HCT116 (cell line): ENCODE measurements around the gene ZNF462. TPM values are rescaled to one million over a fixed set of nuclear protein-coding genes. Genes with fewer than 3 reads are reported as not detected.

Experiments
- ATAC-seq: fragments of 200-7000 bp; cut with Tn5 transposase; 2 replicates; pipeline ENCODE4 v1.9.1; 2020; ENCODE audit warnings: mild to moderate bottlenecking, moderate library complexity
- BruUV-seq: library from RNA; stranded (reverse); fragments of 400-500 nt; replicated peaks from 2 replicates; lab custom pipeline; 2021; lab: Mats Ljungman, UMichigan
- CTCF ChIA-PET: fragments of 300-600 bp; sonication (Branson Sonifier 250); formaldehyde crosslinking; loops from one replicate; lab custom pipeline; 2021; ENCODE audit warnings: antibody characterized with exemption; lab: Charles Lee
- POLR2A ChIA-PET: fragments of 300-600, 350-600 bp; sonication (Branson Sonifier 250); formaldehyde crosslinking; loops from one replicate; lab custom pipeline; 2021; ENCODE audit warnings: antibody characterized with exemption; lab: Charles Lee
- RAD21 ChIA-PET, 2 experiments: fragments of 300-600 bp; sonication (Branson Sonifier 250); formaldehyde crosslinking; loops; one replicate each; lab custom pipeline; 2023; ENCODE audit warnings: low total read pairs in 2 of 2; ENCODE audit not compliant: uncharacterized antibody in 2 of 2, unreplicated experiment in 2 of 2, low non-redundant PET in 1 of 2; lab: Charles Lee
- DNase-seq: peaks from one replicate; pipeline ENCODE4 v3.0.0-alpha.2; 2010; ENCODE audit warnings: low read depth, low spot score
- H2AFZ ChIP-seq: fragments of 200-600 bp; shearing (Covaris generic), sonication (generic); 2 replicates; pipeline ENCODE4 v1.6.1; 2017; ENCODE audit warnings: low read depth, mixed run types, mixed read lengths, antibody characterized with exemption, low read length; ENCODE audit not compliant: poor library complexity, severe bottlenecking
- H3K27ac ChIP-seq: 2 replicates; pipeline ENCODE4 v1.5.1; 2012; ENCODE audit warnings: low read depth, low read length
- H3K27me3 ChIP-seq: fragments of 200-600 bp; sonication (generic); 2 replicates; pipeline ENCODE4 v1.6.1; 2016; ENCODE audit warnings: mixed run types, low read length, mixed read lengths; ENCODE audit not compliant: insufficient read depth
- H3K36me3 ChIP-seq, 2 experiments: fragments of 200-500 bp in 1 of 2; fragments of 200-600 bp in 1 of 2; sonication (Bioruptor generic) in 1 of 2; sonication (generic) in 1 of 2; 2 replicates each; pipeline versions ENCODE4 v1.5.1 to v1.6.1; 2014 to 2016; ENCODE audit warnings: low read length in 2 of 2, inconsistent platforms in 1 of 2, mixed read lengths in 1 of 2, mixed run types in 1 of 2; ENCODE audit not compliant: insufficient read depth in 2 of 2, control insufficient read depth in 1 of 2
- H3K4me1 ChIP-seq, 2 experiments: fragments of 200-600 bp in 1 of 2; sonication (generic) in 1 of 2; 2 replicates each; pipeline versions ENCODE4 v1.5.1 to v1.6.1; 2012 to 2017; ENCODE audit warnings: low read length in 2 of 2, inconsistent platforms in 1 of 2, mild to moderate bottlenecking in 1 of 2, mixed read lengths in 1 of 2, mixed run types in 1 of 2, moderate library complexity in 1 of 2; ENCODE audit not compliant: insufficient read depth in 2 of 2, control insufficient read depth in 1 of 2
- H3K4me2 ChIP-seq: fragments of 200-600 bp; sonication (generic); 2 replicates; pipeline ENCODE4 v1.6.1; 2017; ENCODE audit warnings: mixed run types, low read length, mixed read lengths
- H3K4me3 ChIP-seq, 2 experiments: fragments of 200-600 bp in 1 of 2; sonication (generic) in 1 of 2; replicated peaks in 1 of 2; 2 replicates each; pipeline ENCODE4 v1.5.1; 2011 to 2016; ENCODE audit warnings: low read length in 2 of 2, control low read depth in 1 of 2, low read depth in 1 of 2, mild to moderate bottlenecking in 1 of 2, mixed read lengths in 1 of 2, mixed run types in 1 of 2
- H3K79me2 ChIP-seq: fragments of 200-600 bp; sonication (generic); 2 replicates; pipeline ENCODE4 v1.6.1; 2017; ENCODE audit warnings: mild to moderate bottlenecking, mixed run types, low read length, moderate library complexity, mixed read lengths; ENCODE audit not compliant: insufficient read depth
- H3K9ac ChIP-seq: fragments of 200-600 bp; sonication (generic); 2 replicates; pipeline ENCODE4 v1.6.1; 2016; ENCODE audit warnings: low read length, mixed read lengths
- H3K9me2 ChIP-seq: fragments of 200-600 bp; sonication (generic), shearing (Covaris generic); 2 replicates; pipeline ENCODE4 v1.6.1; 2017; ENCODE audit warnings: mixed run types, mild to moderate bottlenecking, moderate library complexity; ENCODE audit not compliant: insufficient read depth
- H3K9me3 ChIP-seq, 2 experiments: fragments of 200-500 bp in 1 of 2; fragments of 200-600 bp in 1 of 2; sonication (Bioruptor generic) in 1 of 2; sonication (generic) in 1 of 2; 2 replicates each; pipeline ENCODE4 v1.6.1; 2014 to 2017; ENCODE audit warnings: low read length in 2 of 2, mixed read lengths in 2 of 2, inconsistent platforms in 1 of 2, low read depth in 1 of 2, mild to moderate bottlenecking in 1 of 2, mixed run types in 1 of 2, moderate library complexity in 1 of 2; ENCODE audit not compliant: control insufficient read depth in 1 of 2, insufficient read depth in 1 of 2
- H4K20me1 ChIP-seq: fragments of 200-600 bp; sonication (generic), shearing (Covaris generic); 2 replicates; pipeline ENCODE4 v1.6.1; 2017; ENCODE audit warnings: mixed run types, mild to moderate bottlenecking, moderate library complexity; ENCODE audit not compliant: insufficient read depth
- EGR1 ChIP-seq: IDR thresholded peaks from 2 replicates; pipeline ENCODE4 v1.6.1; 2012; ENCODE audit warnings: low read depth
- ELF1 ChIP-seq: IDR thresholded peaks from 2 replicates; pipeline ENCODE4 v1.6.1; 2012; ENCODE audit warnings: low read depth, borderline replicate concordance
- FOSL1 ChIP-seq: IDR thresholded peaks from 2 replicates; pipeline ENCODE4 v1.6.1; 2012; ENCODE audit warnings: low read depth
- JUND ChIP-seq: IDR thresholded peaks from 2 replicates; pipeline ENCODE4 v1.6.1; 2012
- POLR2A ChIP-seq: IDR thresholded peaks from 2 replicates; pipeline ENCODE4 v1.7.0; 2011; ENCODE audit warnings: borderline replicate concordance; ENCODE audit not compliant: insufficient read depth, insufficient read length; ENCODE audit errors: extremely low read depth
- RAD21 ChIP-seq: IDR thresholded peaks from 2 replicates; pipeline ENCODE4 v1.6.1; 2012; ENCODE audit warnings: low read depth, mild to moderate bottlenecking
- SP1 ChIP-seq: IDR thresholded peaks from 2 replicates; pipeline ENCODE4 v1.6.1; 2012; ENCODE audit warnings: low read depth
- SRF ChIP-seq: IDR thresholded peaks from 2 replicates; pipeline ENCODE4 v1.6.1; 2012; ENCODE audit warnings: low read depth
- TCF7L2 ChIP-seq: IDR thresholded peaks from 2 replicates; pipeline ENCODE4 v1.7.0; 2011; ENCODE audit warnings: borderline replicate concordance, inconsistent platforms; ENCODE audit not compliant: insufficient read depth, insufficient read length; ENCODE audit errors: extremely low read depth
- YY1 ChIP-seq: IDR thresholded peaks from 2 replicates; pipeline ENCODE4 v1.6.1; 2011; ENCODE audit warnings: low read length, low read depth, moderate library complexity, mild to moderate bottlenecking; ENCODE audit not compliant: insufficient replicate concordance; ENCODE audit errors: extremely low read depth
- ZFX ChIP-seq: fragments of 450-650 bp; IDR thresholded peaks from 2 replicates; pipeline ENCODE4 v1.6.1; 2017
- intact Hi-C: fragments of 100-400 bp; cut with micrococcal nuclease; formaldehyde crosslinking; loops from 2 replicates; pipeline ENCODE4 v1.10.0; 2022
- total RNA-seq: library from RNA; stranded (reverse); gene quantifications from one replicate; pipeline ENCODE4 v1.2.1, GENCODE V29; 2021; ENCODE audit not compliant: unreplicated experiment
- TF ChIP-seq, protein P1 (sequence below), 3 experiments: fragments of 200-600 bp in 1 of 3; sonication (generic) in 1 of 3; IDR thresholded peaks in 2 of 3; conservative IDR thresholded peaks in 1 of 3; 2 replicates each; pipeline ENCODE4 v1.5.1; 2012 to 2017; ENCODE audit warnings: low read depth in 2 of 3, low read length in 2 of 3, antibody characterized with exemption in 1 of 3, borderline replicate concordance in 1 of 3, control low read depth in 1 of 3, mild to moderate bottlenecking in 1 of 3, mixed read lengths in 1 of 3, mixed run types in 1 of 3, moderate library complexity in 1 of 3; ENCODE audit not compliant: insufficient read depth in 1 of 3
- TF ChIP-seq, protein P2 (sequence below): IDR thresholded peaks from 2 replicates; pipeline ENCODE4 v1.6.1; 2012

The ZNF462 gene
- total RNA-seq, 1 experiment from 2014 or later, result 18.1 TPM

DNA sequence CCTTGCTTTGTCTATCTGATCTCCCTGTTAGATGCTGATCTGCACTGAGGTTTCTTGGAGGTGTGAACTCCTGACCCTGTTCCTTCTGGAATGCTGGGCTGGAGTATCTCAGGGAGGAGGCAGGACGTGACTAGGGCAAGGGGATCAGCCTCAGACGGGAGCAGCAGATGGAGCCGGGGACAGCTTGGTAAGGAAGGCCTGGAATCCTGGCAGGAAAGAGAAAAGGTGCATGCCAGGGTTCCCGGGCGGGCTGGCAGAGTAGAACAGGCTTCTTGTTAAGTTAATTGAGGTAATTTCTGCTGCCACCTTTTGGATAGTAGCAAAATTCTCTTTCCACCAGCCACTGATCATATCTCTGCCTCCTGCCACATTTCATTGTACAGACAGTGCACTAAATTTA lies 180.9 kb downstream of the ZNF462 start:
- no peak overlapping the region for H3K4me2 ChIP-seq
- DNase-seq (no peak), ATAC-seq (peak; percentile 36; the same call in 1 of the 2 replicates)
- no peak overlapping the region for H3K9ac ChIP-seq
- no TSS peak for BruUV-seq
- TF ChIP-seq ZFX, result no peak
- peak; percentile 50 for TF ChIP-seq RAD21
- TF ChIP-seq, protein P1, sequence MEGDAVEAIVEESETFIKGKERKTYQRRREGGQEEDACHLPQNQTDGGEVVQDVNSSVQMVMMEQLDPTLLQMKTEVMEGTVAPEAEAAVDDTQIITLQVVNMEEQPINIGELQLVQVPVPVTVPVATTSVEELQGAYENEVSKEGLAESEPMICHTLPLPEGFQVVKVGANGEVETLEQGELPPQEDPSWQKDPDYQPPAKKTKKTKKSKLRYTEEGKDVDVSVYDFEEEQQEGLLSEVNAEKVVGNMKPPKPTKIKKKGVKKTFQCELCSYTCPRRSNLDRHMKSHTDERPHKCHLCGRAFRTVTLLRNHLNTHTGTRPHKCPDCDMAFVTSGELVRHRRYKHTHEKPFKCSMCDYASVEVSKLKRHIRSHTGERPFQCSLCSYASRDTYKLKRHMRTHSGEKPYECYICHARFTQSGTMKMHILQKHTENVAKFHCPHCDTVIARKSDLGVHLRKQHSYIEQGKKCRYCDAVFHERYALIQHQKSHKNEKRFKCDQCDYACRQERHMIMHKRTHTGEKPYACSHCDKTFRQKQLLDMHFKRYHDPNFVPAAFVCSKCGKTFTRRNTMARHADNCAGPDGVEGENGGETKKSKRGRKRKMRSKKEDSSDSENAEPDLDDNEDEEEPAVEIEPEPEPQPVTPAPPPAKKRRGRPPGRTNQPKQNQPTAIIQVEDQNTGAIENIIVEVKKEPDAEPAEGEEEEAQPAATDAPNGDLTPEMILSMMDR (IDR thresholded peaks at IDR 0.05 in 2 of 3, conservative IDR thresholded peaks at IDR 0.05 in 1 of 3; ENCODE audit: borderline replicate concordance in 1 of 3, insufficient read depth in 1 of 3, low read depth in 2 of 3, low read length in 2 of 3), result 0 out of 6 replicates have a peak, but pooled peaks of 1 of the 3 experiments have one; percentile 7
- no peak for TF ChIP-seq POLR2A
- no peaks in the 10 kb centered on the region for H3K9me3 ChIP-seq
- RAD21 ChIA-PET, result no interaction called here
- no peaks in the 10 kb centered on the region for H3K79me2 ChIP-seq
- H3K4me3 ChIP-seq, result no peak overlapping the region
- no peak overlapping the region for H2AFZ ChIP-seq
- no peaks in the 10 kb centered on the region for H4K20me1 ChIP-seq
- intact Hi-C loops, result loop anchor here (10.0 kb wide), 1 partner anchor 759 kb away; no protein-coding TSS in a partner anchor
- POLR2A ChIA-PET, result no interaction called here
- CTCF ChIA-PET, result interaction anchor here (0.7 to 1.2 kb wide), 2 partner anchors 9 to 14 kb away, joined by 3 to 4 read pairs; no protein-coding TSS in a partner anchor
- H3K9me2 ChIP-seq, result no peaks in the 10 kb centered on the region
- no peaks in the 10 kb centered on the region for H3K27me3 ChIP-seq
- H3K36me3 ChIP-seq, result no peaks in the 10 kb centered on the region
- no peak overlapping the region for H3K27ac ChIP-seq
- H3K4me1 ChIP-seq, result no peaks in the 10 kb centered on the region

DNA sequence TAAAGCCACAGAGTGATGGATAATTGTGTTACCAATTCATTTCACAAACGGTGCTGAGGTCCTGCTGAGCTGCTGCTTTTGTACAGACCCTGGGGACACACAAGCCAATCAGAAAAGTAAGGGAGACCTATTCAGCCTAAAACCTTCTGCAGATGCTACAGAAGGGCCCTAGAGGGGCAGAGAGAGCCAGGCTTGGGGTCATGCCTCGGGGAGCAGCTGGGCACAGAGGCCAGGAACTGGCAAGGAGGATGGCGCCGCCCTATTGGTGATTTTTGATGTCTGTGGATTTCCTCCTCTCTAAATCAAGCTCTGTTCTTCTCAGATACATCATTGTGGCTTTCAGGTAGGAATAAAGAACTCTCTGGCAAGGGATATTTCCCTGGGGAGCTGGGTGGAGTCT lies 181.9 kb downstream of the ZNF462 start:
- no peaks in the 10 kb centered on the region for H3K79me2 ChIP-seq
- H3K9me3 ChIP-seq, result no peaks in the 10 kb centered on the region
- no peaks in the 10 kb centered on the region for H3K27me3 ChIP-seq
- ATAC-seq (peak; percentile 80), DNase-seq (no peak)
- no peak overlapping the region for H3K4me2 ChIP-seq
- ChIA-PET POLR2A (no interaction called here), RAD21 (no interaction called here), CTCF (interaction anchor here (0.7 kb wide), 2 partner anchors 10 to 12 kb away, joined by 3 to 4 read pairs; no protein-coding TSS in a partner anchor)
- no peaks in the 10 kb centered on the region for H3K36me3 ChIP-seq
- H3K27ac ChIP-seq, result no peak overlapping the region
- BruUV-seq, result no TSS peak
- no peaks in the 10 kb centered on the region for H4K20me1 ChIP-seq
- no peaks in the 10 kb centered on the region for H3K4me1 ChIP-seq
- H2AFZ ChIP-seq, result peak overlapping the region; percentile 70
- H3K9ac ChIP-seq, result no peak overlapping the region
- H3K4me3 ChIP-seq, result no peak overlapping the region
- no peak for TF ChIP-seq ELF1
- TF ChIP-seq SRF, result no peak
- TF ChIP-seq RAD21, result peak; percentile 51
- TF ChIP-seq, protein P1 (IDR thresholded peaks at IDR 0.05 in 2 of 3, conservative IDR thresholded peaks at IDR 0.05 in 1 of 3; ENCODE audit: borderline replicate concordance in 1 of 3, insufficient read depth in 1 of 3, low read depth in 2 of 3, low read length in 2 of 3), result peak; percentile 13 to 66 (median 50); a peak in 4 of 6 replicates
- no peak for TF ChIP-seq FOSL1
- TF ChIP-seq JUND, result no peak
- no peak for TF ChIP-seq YY1
- no peak for TF ChIP-seq POLR2A
- TF ChIP-seq, protein P2, sequence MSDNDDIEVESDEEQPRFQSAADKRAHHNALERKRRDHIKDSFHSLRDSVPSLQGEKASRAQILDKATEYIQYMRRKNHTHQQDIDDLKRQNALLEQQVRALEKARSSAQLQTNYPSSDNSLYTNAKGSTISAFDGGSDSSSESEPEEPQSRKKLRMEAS, result no peak
- no peak for TF ChIP-seq TCF7L2
- no peak for TF ChIP-seq SP1
- no peak for TF ChIP-seq EGR1
- TF ChIP-seq, all 23 proteins: peak for 2
- no peaks in the 10 kb centered on the region for H3K9me2 ChIP-seq
- intact Hi-C loops, result loop anchor here (10.0 kb wide), 1 partner anchor 760 kb away; no protein-coding TSS in a partner anchor
